Activated T-helper 1 cell treated with anti-CD3 and anti-CD28 coated beads, Interleukin-12 subunit alpha, Interleukin-12 subunit beta, Interleukin-2, Interleukin-4 antibody, amounts not matched to agents 30 ng/mL and 10 ng/mL and 1 ng/mL, durations not matched to agents 14 hours and 24 hours and 36 hours (primary cell): ENCODE data around the gene ATXN2. TPM values are rescaled to one million over a fixed set of nuclear protein-coding genes. Genes with fewer than 3 reads are reported as not detected.
"Not testable (repeated sequence)": the region's sequence is repeated elsewhere in the genome, so short reads cannot be mapped to it uniquely, and the experiment has no call there.

ENCODE experiments used
- DNase-seq: peaks from one replicate; pipeline ENCODE4 v3.0.0; 2021; ENCODE audit warnings: low spot score
- H3K27ac Mint-ChIP-seq: one replicate; pipeline ENCODE4 v1.8.0; 2021; ENCODE audit warnings: mild to moderate bottlenecking, mixed read lengths
- H3K27me3 Mint-ChIP-seq: one replicate; pipeline ENCODE4 v1.8.0; 2022; ENCODE audit warnings: mild to moderate bottlenecking, moderate library complexity, mixed read lengths; ENCODE audit not compliant: insufficient read depth
- H3K36me3 Mint-ChIP-seq: one replicate; pipeline ENCODE4 v1.8.0; 2021; ENCODE audit warnings: low read depth, mixed read lengths
- H3K4me1 Mint-ChIP-seq: one replicate; pipeline ENCODE4 v1.8.0; 2021; ENCODE audit warnings: low read depth, mixed read lengths
- H3K4me3 Mint-ChIP-seq: one replicate; pipeline ENCODE4 v1.8.0; 2021; ENCODE audit warnings: mild to moderate bottlenecking, moderate library complexity, mixed read lengths
- H3K9me3 Mint-ChIP-seq: one replicate; pipeline ENCODE4 v1.8.0; 2021; ENCODE audit warnings: mixed read lengths
- intact Hi-C: fragments of 100-400 bp; cut with micrococcal nuclease; formaldehyde crosslinking; loops from one replicate; pipeline ENCODE4 v1.15.1; 2024
- total RNA-seq: library from RNA; stranded (reverse); gene quantifications from 2 replicates; pipeline ENCODE4 v1.2.3, GENCODE V29; 2022

ATXN2 gene
- total RNA-seq, 1 donor from 2014 or later = 54.4 TPM

DNA sequence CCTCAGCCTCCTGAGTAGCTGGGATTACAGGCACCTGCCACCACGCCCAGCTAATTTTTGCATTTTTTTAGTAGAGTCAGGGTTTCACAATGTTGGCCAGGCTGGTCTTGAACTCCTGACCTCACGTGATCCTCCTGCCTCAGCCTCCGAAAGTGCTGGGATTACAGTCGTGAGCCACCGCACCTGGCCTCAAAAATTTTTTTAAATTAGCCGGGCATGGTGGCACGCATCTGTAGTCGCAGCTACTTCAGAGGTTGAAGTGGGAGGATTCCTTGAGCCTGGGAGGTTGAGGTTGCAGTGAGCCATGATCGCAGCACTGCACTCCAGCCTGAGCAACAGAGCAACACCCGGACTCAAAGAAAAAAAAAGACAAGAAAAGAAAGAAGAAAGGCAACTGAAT, 18.7 kb upstream of the ATXN2 start:
- H3K27ac Mint-ChIP-seq, intact Hi-C loops, H3K9me3 Mint-ChIP-seq, DNase-seq, H3K4me1 Mint-ChIP-seq, H3K27me3 Mint-ChIP-seq, H3K36me3 Mint-ChIP-seq, H3K4me3 Mint-ChIP-seq: not testable (repeated sequence)

DNA sequence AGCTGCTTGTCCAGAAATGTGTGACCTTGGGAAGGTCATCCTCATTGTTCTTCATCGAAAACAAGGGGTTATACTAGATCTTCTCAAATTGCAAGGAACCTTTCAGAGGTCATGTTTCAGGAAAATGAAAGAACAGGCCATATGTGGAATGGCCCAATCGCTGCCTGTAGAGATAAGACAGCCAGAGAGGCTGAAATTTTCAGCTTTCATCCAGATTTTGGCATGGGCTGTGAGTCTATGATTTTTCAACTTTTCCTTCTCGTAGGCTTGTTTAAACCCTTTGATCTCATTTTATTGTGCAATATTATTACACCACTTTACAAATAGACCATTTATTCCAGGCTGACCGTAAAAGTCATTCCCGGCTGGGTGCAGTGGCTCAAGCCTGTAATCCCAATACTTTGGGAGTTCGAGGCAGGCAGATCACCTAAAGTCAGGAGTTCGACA, 17.1 kb upstream of the ATXN2 start:
- no peaks in the 10 kb centered on the region for H3K4me1 Mint-ChIP-seq
- no peaks in the 10 kb centered on the region for H3K9me3 Mint-ChIP-seq
- no peak for DNase-seq
- H3K27me3 Mint-ChIP-seq = peaks cover 2% of the 10 kb centered on the region
- H3K4me3 Mint-ChIP-seq = no peak overlapping the region
- intact Hi-C loops = no loop called here
- no peak overlapping the region for H3K27ac Mint-ChIP-seq
- H3K36me3 Mint-ChIP-seq = no peaks in the 10 kb centered on the region

DNA sequence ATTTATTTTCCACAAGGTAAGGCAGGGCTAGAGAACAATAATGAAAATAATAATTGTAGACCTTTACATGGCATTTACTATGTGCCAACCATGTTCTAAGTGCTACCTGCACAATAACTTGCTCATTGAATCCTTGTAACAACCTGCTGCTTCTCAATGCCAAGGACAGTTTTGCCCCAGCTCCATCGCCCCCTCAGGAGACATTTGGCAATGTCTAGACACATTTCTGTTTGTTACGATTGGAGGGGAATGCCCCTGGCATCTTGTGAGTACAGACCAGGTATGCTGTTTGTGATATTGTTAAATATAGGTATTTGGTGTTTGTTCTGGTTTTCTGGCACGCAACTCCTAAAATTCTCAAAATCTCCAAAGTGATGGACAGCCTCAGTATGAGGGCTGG, 8.1 kb upstream of the ATXN2 start:
- Mint-ChIP-seq H3K27me3 (peaks cover 3% of the 10 kb centered on the region), H3K4me1 (no peaks in the 10 kb centered on the region), H3K36me3 (no peaks in the 10 kb centered on the region), H3K4me3 (no peak overlapping the region), H3K9me3 (no peaks in the 10 kb centered on the region), H3K27ac (no peak overlapping the region)
- no peak for DNase-seq
- intact Hi-C loops = no loop called here

DNA sequence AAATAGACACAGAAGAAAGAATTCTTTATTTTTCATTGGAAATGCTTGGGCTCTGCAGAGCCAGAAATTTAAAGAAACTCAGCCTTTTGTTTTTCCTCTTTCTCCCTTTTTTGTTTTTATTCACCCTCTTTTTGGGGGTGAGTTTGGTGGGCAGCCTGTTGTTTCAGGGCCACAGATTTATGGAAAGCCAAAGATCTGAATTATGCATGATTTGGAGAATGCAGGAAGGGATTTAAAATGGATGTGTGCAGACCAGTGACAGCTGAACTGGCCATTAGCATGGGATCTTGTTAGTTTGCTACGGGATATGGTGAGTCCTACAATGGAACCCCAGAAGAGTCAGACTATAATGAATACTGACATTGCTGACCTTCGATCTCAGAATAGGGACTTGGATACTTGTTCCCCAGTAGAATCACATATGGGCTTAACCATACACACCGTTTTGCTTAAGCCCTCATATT, 7.7 kb upstream of the ATXN2 start:
- no peaks in the 10 kb centered on the region for H3K36me3 Mint-ChIP-seq
- H3K27me3 Mint-ChIP-seq = peaks cover 3% of the 10 kb centered on the region
- no peaks in the 10 kb centered on the region for H3K4me1 Mint-ChIP-seq
- intact Hi-C loops = no loop called here
- no peak overlapping the region for H3K27ac Mint-ChIP-seq
- H3K4me3 Mint-ChIP-seq = no peak overlapping the region
- no peak for DNase-seq
- H3K9me3 Mint-ChIP-seq = no peaks in the 10 kb centered on the region

DNA sequence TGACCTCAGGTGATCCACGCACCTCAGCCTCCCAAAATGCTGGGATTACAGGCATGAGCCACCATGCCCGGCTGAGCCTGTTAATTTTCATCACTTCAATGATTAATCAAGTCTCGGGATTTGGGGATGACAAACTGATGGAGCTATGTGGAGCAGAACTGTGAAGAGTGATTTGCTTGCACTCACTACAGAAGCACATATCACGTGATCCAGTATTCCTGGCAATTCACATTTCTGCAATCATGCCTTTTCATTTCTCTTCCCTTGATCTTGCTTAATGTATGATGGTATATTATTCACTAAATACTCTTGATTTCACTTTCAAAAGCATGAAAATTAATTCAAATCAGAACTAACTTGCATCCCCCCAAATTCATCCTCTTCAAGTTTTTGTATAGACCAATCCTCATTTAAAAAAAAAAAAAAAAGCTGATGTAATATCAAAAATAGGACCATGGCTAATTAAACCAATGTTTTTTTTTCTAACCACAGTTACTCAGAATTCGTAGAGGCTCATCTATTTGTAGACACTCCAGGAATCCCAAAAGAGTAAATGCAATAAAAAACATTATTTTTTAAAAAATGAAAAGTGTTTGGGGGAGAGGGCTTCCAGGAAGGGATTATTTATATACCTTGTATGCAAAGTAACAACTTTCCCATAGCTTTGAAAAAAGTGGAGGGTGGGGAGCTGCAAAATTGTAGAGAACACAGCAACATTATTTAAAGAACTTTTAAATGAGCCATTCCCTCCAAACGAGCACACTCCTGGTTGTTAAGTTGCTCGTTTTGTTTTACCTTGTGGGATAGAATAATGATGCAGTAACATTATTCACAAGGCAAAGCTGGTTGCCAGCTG, 7.0 kb upstream of the ATXN2 start:
- intact Hi-C loops = no loop called here
- Mint-ChIP-seq H3K4me3 (no peak overlapping the region), H3K36me3 (no peaks in the 10 kb centered on the region), H3K4me1 (no peaks in the 10 kb centered on the region), H3K27me3 (peaks cover 3% of the 10 kb centered on the region), H3K9me3 (no peaks in the 10 kb centered on the region), H3K27ac (no peak overlapping the region)
- no peak for DNase-seq

DNA sequence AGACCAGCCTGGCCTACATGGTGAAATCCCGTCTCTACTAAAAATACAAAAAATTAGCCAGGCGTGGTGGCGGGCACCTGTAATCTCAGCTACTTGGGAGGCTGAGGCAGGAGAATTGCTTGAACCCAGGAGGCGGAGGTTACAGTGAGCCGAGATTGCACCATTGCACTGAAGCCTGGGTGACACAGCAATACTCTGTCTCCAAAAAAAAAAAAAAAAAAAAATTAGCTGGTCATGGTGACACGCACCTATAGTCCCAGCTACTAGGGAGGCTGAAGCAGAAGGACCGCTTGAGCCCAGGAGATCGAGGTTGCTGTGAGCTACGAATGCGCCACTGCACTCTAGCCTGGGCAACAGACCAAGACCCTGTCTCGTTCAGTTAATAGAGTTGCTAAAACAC, 3.7 kb upstream of the ATXN2 start:
- intact Hi-C loops = not testable (repeated sequence)

DNA sequence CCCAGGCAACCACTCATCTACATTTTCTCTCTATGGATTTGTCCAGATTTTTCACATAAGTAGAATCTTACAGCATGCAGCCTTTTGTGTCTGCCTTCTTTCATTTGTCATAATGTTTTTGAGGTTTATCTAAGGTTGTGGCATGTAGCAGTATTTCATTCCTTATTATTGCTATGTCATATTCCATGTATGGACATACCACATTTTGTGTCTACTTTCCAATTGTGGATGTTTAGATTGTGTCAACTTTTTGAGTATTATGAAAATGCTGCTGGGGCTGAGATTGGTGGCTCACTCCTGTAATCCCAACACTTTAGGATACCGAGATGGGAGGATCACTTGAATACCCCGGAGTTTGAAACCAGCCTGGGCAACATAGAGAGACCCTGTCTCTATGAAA, 3.2 kb upstream of the ATXN2 start:
- no peaks in the 10 kb centered on the region for H3K9me3 Mint-ChIP-seq
- intact Hi-C loops = no loop called here
- DNase-seq = no peak
- H3K4me1 Mint-ChIP-seq = peaks cover 9% of the 10 kb centered on the region
- peaks cover 3% of the 10 kb centered on the region for H3K27me3 Mint-ChIP-seq
- no peak overlapping the region for H3K4me3 Mint-ChIP-seq
- no peaks in the 10 kb centered on the region for H3K36me3 Mint-ChIP-seq
- no peak overlapping the region for H3K27ac Mint-ChIP-seq

More for the DNA sequence above, 3.7 kb upstream of the ATXN2 start:
- not testable (repeated sequence) for H3K27me3 Mint-ChIP-seq, H3K4me3 Mint-ChIP-seq, H3K9me3 Mint-ChIP-seq, DNase-seq, H3K4me1 Mint-ChIP-seq, H3K36me3 Mint-ChIP-seq, H3K27ac Mint-ChIP-seq

DNA sequence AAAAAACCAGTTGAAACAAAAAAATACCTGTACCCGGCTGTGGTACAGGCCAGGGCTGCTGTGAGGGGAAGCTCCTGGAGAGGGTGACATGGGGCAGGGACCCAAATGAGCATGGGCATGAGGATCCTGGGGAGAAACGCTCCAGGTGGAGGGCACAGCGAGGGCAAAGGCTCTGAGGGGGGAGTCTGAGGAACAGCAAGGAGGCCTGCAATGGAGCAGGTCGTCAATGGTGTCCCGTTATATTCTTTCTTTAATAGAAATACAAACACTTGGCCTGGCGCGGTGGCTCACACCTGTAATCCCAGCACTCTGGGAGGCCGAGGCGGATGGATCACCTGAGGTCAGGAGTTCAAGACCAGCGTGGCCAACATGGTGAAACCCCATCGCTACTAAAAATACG, 1.9 kb upstream of the ATXN2 start:
- not testable (repeated sequence) for DNase-seq, H3K4me3 Mint-ChIP-seq
- H3K4me1 Mint-ChIP-seq = peaks cover 23% of the 10 kb centered on the region

DNA sequence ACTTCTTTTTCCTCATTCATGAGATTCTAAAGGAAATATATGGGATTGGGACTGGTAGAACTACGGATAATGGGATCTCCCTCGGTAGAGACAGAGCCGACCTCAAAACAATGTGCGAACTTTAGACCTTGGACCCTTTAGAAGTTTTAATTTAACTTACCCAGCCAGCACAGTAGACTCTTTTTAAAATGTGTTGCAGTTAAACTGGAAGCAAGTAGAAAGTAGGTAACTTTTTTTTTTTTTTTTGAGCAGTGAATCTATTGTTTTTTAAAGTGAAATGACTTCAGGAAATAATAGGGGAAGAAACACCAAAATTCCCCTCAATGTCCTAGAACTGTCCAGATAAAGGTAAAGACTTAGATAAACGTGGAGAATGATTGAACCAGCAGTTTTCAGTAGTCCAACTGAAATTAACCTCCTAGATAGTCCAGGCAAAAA, 1.1 kb upstream of the ATXN2 start:
- H3K4me3 Mint-ChIP-seq = peak overlapping the region; percentile 79
- H3K27me3 Mint-ChIP-seq = no peaks in the 10 kb centered on the region
- peaks cover 3% of the 10 kb centered on the region for H3K36me3 Mint-ChIP-seq
- peaks cover 24% of the 10 kb centered on the region for H3K4me1 Mint-ChIP-seq
- H3K9me3 Mint-ChIP-seq = no peaks in the 10 kb centered on the region
- no peak for DNase-seq
- H3K27ac Mint-ChIP-seq = peak overlapping the region; percentile 68
- intact Hi-C loops = no loop called here

More for the DNA sequence above, 1.9 kb upstream of the ATXN2 start:
- H3K27ac Mint-ChIP-seq, H3K9me3 Mint-ChIP-seq, H3K27me3 Mint-ChIP-seq, intact Hi-C loops, H3K36me3 Mint-ChIP-seq: not testable (repeated sequence)

DNA sequence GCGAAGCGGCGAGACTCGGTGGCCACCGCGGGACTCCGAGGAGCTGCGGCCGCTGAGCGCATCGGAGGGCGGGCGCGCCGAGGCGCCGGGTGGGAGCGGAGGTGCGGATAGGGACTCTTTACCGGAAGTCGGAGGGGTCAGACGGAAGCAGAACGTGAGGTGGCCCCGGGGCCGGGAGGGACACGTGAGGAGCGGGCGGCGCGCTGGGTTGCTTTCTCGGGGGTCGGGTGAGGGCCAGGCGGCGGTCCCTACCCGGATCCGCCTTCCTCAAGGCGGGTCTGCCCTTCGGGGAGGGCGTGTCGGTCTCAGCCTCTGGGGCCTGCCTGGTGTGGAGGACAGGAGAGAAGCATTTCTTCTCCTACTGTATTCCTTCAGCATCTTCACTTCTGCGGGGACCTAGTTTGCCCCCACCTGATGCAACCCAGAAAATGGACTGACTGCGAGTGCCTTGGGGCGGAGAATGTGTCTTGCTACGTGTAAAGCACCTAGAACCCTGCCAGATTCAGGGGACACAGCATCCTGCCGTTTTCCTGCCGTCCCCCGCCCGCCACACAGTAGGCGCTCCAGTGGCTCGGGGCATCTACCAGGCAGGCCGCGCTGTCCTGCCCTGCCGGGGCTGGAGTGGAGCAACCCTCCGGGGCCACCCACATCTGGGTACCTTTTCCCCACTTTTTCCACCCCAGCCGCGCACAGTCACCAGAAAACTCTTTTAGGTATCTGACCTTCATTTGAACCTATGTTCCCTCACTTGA, 514 bp upstream of the ATXN2 start:
- peaks cover 30% of the 10 kb centered on the region for H3K4me1 Mint-ChIP-seq
- intact Hi-C loops = loop anchor here (1.0 to 5.0 kb wide), 7 partner anchors 53 to 528 kb away; partner anchors contain the start of genes ERP29, MAPKAPK5, SH2B3 and TMEM116

DNA sequence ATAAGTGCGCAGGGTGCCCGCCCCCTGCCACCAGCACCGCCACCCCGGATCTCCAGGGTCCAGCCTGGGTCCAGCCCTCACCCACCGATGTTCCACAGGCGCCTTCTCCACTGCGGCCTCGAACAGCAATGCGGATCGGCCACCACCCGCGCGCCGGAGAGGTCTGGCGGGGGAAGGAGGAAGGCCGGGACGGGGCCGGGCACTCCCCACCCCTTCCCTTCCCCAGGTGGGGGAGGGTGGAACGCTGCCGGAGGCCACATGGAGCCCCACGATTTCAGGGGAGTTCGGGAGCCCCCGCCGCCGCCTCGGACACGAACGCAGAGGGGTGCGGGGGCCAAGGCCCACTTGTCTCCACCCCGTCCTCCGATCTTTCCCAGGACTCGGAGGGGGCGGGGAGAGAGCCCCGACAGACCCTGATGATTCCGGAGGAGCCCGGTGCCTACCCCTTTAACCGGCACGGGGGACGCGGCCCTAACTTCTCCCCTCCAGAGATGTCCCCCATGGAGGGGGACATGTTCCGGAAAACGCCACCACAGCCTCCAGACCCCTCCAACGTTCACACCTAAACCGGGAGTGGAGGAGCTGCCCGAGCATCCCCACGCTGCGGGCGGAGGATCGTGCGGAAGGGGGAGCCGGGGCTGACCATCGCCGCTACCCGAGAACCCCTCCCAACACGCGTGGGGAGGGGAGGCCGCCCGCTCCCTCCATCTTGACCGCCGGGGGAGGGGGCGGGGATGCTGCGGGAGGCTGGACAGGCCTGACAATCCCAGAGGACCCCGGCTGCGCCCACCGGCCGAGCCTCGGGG, 1.1 kb downstream of the ATXN2 start:
- intact Hi-C loops = loop anchor here (1.0 to 5.0 kb wide), 8 partner anchors 66 to 529 kb away; partner anchors contain the start of genes BRAP, ERP29, MAPKAPK5 and PHETA1
- Mint-ChIP-seq H3K4me1 (peaks cover 38% of the 10 kb centered on the region), H3K27ac (peak overlapping the region; percentile 86), H3K9me3 (no peaks in the 10 kb centered on the region), H3K36me3 (peaks cover 4% of the 10 kb centered on the region), H3K4me3 (peak overlapping the region; percentile 95), H3K27me3 (no peaks in the 10 kb centered on the region)
- DNase-seq = peak; percentile 14

More for the DNA sequence above, 514 bp upstream of the ATXN2 start:
- Mint-ChIP-seq H3K36me3 (peaks cover 4% of the 10 kb centered on the region), H3K4me3 (peak overlapping the region; percentile 79), H3K27me3 (no peaks in the 10 kb centered on the region), H3K27ac (peak overlapping the region; percentile 68), H3K9me3 (no peaks in the 10 kb centered on the region)
- peak; percentile 80 for DNase-seq
